Activated CD4-positive, alpha-beta T cell treated with anti-CD3 and anti-CD28 coated beads for 1 hour (primary cell): ENCODE measurements around the gene FNDC4.

Experiments
- DNase-seq: peaks from one replicate; pipeline ENCODE4 v3.0.0-alpha.2; 2020

FNDC4 gene

GRCh38 chr2:27493948-27494283 is 1.1 kb downstream of the FNDC4 start:
- DNase-seq: no peak

GRCh38 chr2:27492557-27492956 is 2.4 kb downstream of the FNDC4 start:
- DNase-seq: no peak

- peak; percentile 98 for DNase-seq
These were observed 5.3 kb downstream of the FNDC4 start, which contains the start of gene IFT172 for GRCh38 chr2:27489498-27490397. Gene IFT172, minus strand, starts transcription at chr2:27489743. Its CDS starts 90 bp downstream, at chr2:27489653.

GRCh38 chr2:27489118-27489497 is 5.9 kb downstream of the FNDC4 start:
- DNase-seq: no peak

GRCh38 chr2:27485496-27485895 is 9.5 kb downstream of the FNDC4 start:
- DNase-seq: no peak

GRCh38 chr2:27471961-27472360 is 23.0 kb downstream of the FNDC4 start:
- no peak for DNase-seq

GRCh38 chr2:27464443-27464842 is 30.6 kb downstream of the FNDC4 start:
- no peak for DNase-seq

- DNase-seq: no peak
These were observed 33.9 kb downstream of the FNDC4 start for GRCh38 chr2:27461118-27461517.

- DNase-seq: no peak
These were observed 41.0 kb downstream of the FNDC4 start for GRCh38 chr2:27453968-27454367.

- DNase-seq: no peak
These were observed 43.9 kb downstream of the FNDC4 start for GRCh38 chr2:27451095-27451494.

- no peak for DNase-seq
These were observed 46.6 kb downstream of the FNDC4 start for GRCh38 chr2:27448381-27448780.

- DNase-seq: no peak
These were observed 48.9 kb downstream of the FNDC4 start for GRCh38 chr2:27446057-27446456.

- no peak for DNase-seq
These were observed 49.4 kb downstream of the FNDC4 start for GRCh38 chr2:27445615-27446014.

GRCh38 chr2:27445155-27445554 is 49.8 kb downstream of the FNDC4 start:
- DNase-seq: no peak

- no peak for DNase-seq
These were observed 52.1 kb downstream of the FNDC4 start for GRCh38 chr2:27442920-27443282.

- DNase-seq: peak; percentile 33
These were observed 52.8 kb downstream of the FNDC4 start, which contains the start of gene KRTCAP3 for GRCh38 chr2:27441958-27442919. Gene KRTCAP3, plus strand, starts transcription at chr2:27442381. Its CDS starts 32 bp downstream, at chr2:27442413.
